Erythroblast (primary cell): ENCODE measurements around the gene RALGPS2.

Experiments used
- GATA1 ChIP-seq: IDR thresholded peaks from 2 replicates; pipeline ENCODE4 v1.6.1; 2011; ENCODE audit warnings: low read depth, mild to moderate bottlenecking, control low read depth, low read length, moderate library complexity
- POLR2A ChIP-seq: IDR thresholded peaks from 2 replicates; pipeline ENCODE4 v1.6.1; 2011; ENCODE audit warnings: mild to moderate bottlenecking, low read length

DNA sequence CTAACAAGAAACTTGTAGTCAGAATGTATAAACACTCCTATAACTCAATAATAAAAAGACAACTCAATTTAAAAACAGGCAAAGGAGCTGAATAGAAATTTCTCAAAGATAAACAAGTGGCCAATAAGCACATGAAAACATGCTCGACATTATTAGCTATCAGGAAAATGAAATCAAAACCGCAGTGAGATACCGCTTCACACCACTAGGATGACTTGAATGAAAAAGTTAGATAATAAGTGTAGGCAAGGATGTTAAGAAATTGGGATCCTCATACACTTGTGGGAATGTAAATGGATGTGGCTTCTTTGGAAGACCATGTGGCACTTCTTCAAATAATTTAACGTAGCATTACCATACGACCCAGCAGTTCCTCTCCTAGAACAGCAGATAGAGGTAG, 8.9 kb downstream of the RALGPS2 start:
- TF ChIP-seq POLR2A (no peak), GATA1 (no peak)
